Peyer's patch (tissue), 4 donors: ENCODE measurements around the gene CTDSP1. TPM values are rescaled to one million over a fixed set of nuclear protein-coding genes. Genes with fewer than 3 reads are reported as not detected.

Experiments used
- DNase-seq, 3 donors: peaks; one replicate each; pipeline ENCODE4 v3.0.0-alpha.2; 2017 to 2019
- H3K27ac ChIP-seq, 4 donors: fragments of 200-600 bp; sonication (generic); one replicate each; pipeline ENCODE4 v1.5.1; 2016 to 2019
- H3K27me3 ChIP-seq, 2 donors: fragments of 200-600 bp; sonication (generic); one replicate each; pipeline ENCODE4 v1.5.1; 2019
- H3K36me3 ChIP-seq, 3 donors: fragments of 200-600 bp; sonication (generic); one replicate each; pipeline ENCODE4 v1.5.1; 2016 to 2019
- H3K4me1 ChIP-seq, 4 donors: fragments of 200-600 bp; sonication (generic); one replicate each; pipeline ENCODE4 v1.5.1; 2016 to 2019
- H3K4me3 ChIP-seq, 4 donors: fragments of 200-600 bp; sonication (generic); 1 replicate in 3 of 4; 2 replicates in 1 of 4; pipeline ENCODE4 v1.5.1; 2016 to 2019; ENCODE audit warnings: mild to moderate bottlenecking in 1 of 4
- H3K9me3 ChIP-seq, 4 donors: fragments of 200-600 bp; sonication (generic); one replicate each; pipeline ENCODE4 v1.5.1; 2016 to 2019; ENCODE audit warnings: mild to moderate bottlenecking in 1 of 4
- POLR2A ChIP-seq, 2 donors: fragments of 450-650 bp; IDR thresholded peaks; one replicate each; pipeline ENCODE4 v1.5.1; 2017; ENCODE audit warnings: antibody characterized with exemption in 2 of 2, mild to moderate bottlenecking in 2 of 2, moderate library complexity in 2 of 2
- total RNA-seq, 4 donors: library from RNA; depleted of rRNA; stranded (reverse); fragments of >200 nt; gene quantifications; one replicate each; pipeline ENCODE4 v1.1.0, GENCODE V29; 2016
- TF ChIP-seq, protein P1 (sequence below), 6 experiments: fragments of 450-650 bp in 4 of 6; fragments of 200-600 bp in 2 of 6; sonication (generic) in 1 of 6; IDR thresholded peaks; one replicate each; pipeline ENCODE4 v1.5.1; 2017 to 2019; ENCODE audit warnings: antibody characterized with exemption in 6 of 6, mild to moderate bottlenecking in 3 of 6, moderate library complexity in 1 of 6

CTDSP1 gene
- total RNA-seq, 4 donors from 2014 or later = 105 to 207 (median 184) TPM

DNA sequence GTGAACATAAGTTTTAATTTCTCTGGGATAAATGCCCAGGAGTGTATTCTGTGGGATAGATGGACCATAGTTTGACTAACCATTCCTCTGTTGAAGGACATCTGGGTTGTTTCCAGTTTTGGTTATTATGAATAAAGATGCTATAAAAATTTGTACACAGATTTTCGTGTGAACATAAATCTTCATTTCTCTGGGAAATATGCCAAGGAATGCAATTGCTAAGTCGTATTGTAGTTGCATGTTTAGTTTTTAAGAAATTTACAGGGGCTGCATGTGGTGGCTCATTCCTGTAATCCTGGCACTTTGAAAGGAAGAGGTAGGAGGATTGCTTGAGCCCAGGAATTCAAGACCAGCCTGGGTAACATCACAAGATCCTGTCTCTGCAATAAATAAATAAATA, 24.5 kb upstream of the CTDSP1 start:
- DNase-seq = no peak
- no peak for TF ChIP-seq POLR2A (IDR thresholded peaks at IDR 0.05)
- TF ChIP-seq, protein P1, sequence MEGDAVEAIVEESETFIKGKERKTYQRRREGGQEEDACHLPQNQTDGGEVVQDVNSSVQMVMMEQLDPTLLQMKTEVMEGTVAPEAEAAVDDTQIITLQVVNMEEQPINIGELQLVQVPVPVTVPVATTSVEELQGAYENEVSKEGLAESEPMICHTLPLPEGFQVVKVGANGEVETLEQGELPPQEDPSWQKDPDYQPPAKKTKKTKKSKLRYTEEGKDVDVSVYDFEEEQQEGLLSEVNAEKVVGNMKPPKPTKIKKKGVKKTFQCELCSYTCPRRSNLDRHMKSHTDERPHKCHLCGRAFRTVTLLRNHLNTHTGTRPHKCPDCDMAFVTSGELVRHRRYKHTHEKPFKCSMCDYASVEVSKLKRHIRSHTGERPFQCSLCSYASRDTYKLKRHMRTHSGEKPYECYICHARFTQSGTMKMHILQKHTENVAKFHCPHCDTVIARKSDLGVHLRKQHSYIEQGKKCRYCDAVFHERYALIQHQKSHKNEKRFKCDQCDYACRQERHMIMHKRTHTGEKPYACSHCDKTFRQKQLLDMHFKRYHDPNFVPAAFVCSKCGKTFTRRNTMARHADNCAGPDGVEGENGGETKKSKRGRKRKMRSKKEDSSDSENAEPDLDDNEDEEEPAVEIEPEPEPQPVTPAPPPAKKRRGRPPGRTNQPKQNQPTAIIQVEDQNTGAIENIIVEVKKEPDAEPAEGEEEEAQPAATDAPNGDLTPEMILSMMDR (IDR thresholded peaks at IDR 0.05) = no peak
- H3K27ac ChIP-seq = no peak overlapping the region
- H3K4me3 ChIP-seq = no peak overlapping the region
- no peaks in the 10 kb centered on the region for H3K9me3 ChIP-seq
- H3K27me3 ChIP-seq = no peaks in the 10 kb centered on the region
- H3K36me3 ChIP-seq = no peaks in the 10 kb centered on the region
- no peaks in the 10 kb centered on the region for H3K4me1 ChIP-seq

DNA sequence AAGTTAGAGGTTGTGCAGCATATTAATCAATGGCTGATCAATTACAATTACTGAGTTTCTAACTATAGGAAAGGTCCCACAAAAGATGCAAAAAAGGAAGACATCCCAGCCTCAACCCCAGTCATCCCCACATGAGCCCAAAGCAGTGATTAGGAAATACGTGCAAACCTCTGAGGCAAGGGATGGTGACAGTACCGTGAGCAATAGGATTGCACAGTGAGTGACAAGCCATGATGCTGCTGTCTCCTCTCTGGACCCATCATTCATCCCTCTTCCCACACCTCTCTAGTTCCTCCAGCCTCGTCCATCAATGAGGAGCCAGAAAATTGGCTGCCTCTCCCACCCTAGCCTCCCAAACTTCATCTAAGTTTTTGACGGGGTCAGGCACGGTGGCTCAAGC, 21.6 kb upstream of the CTDSP1 start:
- no peak overlapping the region for H3K27ac ChIP-seq
- no peak for TF ChIP-seq POLR2A (IDR thresholded peaks at IDR 0.05)
- TF ChIP-seq, protein P1 (IDR thresholded peaks at IDR 0.05) = no peak

DNA sequence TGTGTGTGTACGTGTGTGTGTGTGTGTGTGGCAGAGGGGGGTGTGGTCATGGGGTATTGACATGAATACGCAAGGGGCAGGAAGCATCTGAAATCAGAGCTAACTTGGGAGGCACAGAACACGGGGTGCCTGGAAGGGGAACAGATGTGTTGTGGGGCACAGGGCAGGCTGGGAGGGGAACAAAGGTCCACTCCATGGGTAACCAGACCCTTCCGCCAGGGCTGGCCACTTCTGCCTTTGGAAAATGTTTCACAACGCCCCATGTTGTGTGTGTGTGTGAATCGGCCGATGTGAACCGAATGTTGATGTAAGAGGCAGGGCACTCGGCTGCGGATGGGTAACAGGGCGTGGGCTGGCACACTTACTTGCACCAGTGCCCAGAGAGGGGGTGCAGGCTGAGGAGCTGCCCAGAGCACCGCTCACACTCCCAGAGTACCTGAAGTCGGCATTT, 17.7 kb upstream of the CTDSP1 start, which contains the start of gene SLC11A1:
Gene SLC11A1 (plus strand): TSS at position 358 of the 451 bp plus-strand sequence. CDS start 96 bp downstream, outside the sequence.
- peak in 1 of 2 donors; percentile 8 for TF ChIP-seq POLR2A (IDR thresholded peaks at IDR 0.05)
- TF ChIP-seq, protein P1 (IDR thresholded peaks at IDR 0.05) = no peak
- Histone ChIP-seq H3K4me3 (no peak within 1 kb of the TSS), H3K4me1 (no peaks in the 10 kb centered on the region), H3K27ac (peak within 1 kb of the TSS in 1 of 4 donors; percentile 30), H3K9me3 (no peaks in the 10 kb centered on the region), H3K36me3 (no peaks in the 10 kb centered on the region), H3K27me3 (no peaks in the 10 kb centered on the region)
- DNase-seq = no peak

More for the DNA sequence above, 21.6 kb upstream of the CTDSP1 start:
- no peak for DNase-seq
- Histone ChIP-seq H3K9me3 (no peaks in the 10 kb centered on the region), H3K36me3 (no peaks in the 10 kb centered on the region), H3K27me3 (no peaks in the 10 kb centered on the region), H3K4me1 (no peaks in the 10 kb centered on the region), H3K4me3 (no peak overlapping the region)

DNA sequence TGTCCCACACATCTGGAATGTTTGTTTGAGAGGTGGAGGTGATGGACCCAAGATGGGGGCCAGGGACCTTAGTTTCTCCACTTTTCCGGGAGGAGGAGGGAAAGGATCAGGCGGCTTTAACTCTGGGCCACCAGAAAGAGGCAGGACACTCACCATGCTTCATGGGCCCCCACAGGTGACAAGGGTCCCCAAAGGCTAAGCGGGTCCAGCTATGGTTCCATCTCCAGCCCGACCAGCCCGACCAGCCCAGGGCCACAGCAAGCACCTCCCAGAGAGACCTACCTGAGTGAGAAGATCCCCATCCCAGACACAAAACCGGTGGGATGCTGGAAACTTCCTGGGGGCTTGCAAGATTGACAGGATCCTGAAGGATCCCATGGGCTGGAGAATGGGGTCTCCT, 16.9 kb upstream of the CTDSP1 start:
- TF ChIP-seq, protein P1 (IDR thresholded peaks at IDR 0.05) = no peak
- TF ChIP-seq POLR2A (IDR thresholded peaks at IDR 0.05) = no peak
- Histone ChIP-seq H3K36me3 (no peaks in the 10 kb centered on the region), H3K27me3 (no peaks in the 10 kb centered on the region), H3K9me3 (no peaks in the 10 kb centered on the region), H3K27ac (no peak overlapping the region), H3K4me1 (peaks cover 0 to 4% (median 0%) of the 10 kb centered on the region in 4 donors), H3K4me3 (no peak overlapping the region)
- no peak for DNase-seq

DNA sequence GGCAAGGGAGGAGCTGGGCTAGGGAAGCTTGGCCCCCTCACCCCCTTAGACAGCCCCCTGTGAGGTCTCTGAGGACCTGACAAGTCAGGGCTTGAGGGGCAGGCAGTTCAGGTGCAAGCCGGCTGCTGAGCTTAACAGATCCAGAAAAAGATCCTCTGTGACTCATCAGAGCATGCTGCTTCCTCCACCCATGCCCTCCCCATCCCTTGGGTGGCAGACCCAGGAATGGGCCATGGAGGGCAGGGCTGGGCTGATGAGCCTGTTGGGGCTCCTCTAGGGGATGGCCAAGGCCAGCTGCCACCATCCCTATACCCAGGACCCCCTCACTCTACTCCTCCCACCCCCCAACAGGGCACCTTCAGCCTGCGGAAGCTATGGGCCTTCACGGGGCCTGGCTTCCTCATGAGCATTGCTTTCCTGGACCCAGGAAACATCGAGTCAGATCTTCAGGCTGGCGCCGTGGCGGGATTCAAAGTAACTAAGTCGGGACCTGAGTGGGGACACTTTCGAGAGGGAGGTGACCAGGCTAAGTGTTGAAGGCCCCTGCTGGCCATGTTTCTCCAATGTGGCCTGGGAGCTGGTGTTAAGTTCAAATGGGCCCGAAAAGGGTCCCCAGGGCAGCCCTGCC, 15.7 kb upstream of the CTDSP1 start:
- Histone ChIP-seq H3K36me3 (no peaks in the 10 kb centered on the region), H3K4me1 (peaks cover 0 to 9% (median 0%) of the 10 kb centered on the region in 4 donors), H3K27ac (no peak overlapping the region), H3K4me3 (no peak overlapping the region), H3K27me3 (no peaks in the 10 kb centered on the region), H3K9me3 (no peaks in the 10 kb centered on the region)
- peak in 1 of 3 donors; percentile 43 for DNase-seq
- TF ChIP-seq, protein P1 (IDR thresholded peaks at IDR 0.05) = no peak
- TF ChIP-seq POLR2A (IDR thresholded peaks at IDR 0.05) = no peak
